Measurements from ENCODE around the gene LETM1.

DNA sequence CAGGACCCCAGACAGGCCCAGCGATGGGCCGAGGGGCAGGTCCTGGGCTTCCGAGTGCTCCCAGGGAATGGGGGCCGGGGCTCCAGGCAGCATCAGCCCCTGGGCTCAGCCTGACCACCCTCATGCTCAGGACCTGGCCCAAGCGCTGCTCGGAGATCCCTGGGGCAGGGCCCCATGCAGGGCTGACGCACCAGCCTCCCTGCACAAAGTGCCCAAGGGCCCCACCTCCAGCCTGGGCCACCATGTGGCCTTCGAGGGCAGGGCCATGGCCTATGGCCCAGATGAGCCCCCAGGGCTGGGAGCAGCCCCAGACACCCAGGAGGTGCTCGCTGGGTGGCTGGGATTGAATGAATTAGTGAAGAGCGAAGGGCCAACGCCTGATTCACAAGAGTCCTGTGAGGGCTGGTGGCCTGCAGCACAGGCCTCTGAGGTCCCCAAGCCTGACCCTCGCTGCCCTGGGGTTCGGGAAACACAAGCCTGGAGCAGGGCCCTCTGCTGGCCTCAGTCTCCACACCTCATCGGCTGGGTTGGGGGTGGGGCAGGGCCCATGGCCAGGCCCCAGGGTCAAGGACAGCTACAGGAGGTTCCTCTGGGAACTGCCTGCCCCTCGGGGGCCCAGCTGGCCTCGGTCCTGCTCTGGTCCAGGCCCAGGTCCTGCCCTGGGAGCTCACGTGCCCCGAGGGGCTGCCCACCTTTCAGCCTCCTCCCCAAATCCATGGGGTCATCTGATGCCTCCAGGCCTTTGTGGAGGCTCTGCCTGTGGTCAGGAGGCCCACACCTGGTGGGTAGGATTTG, 76.2 kb downstream of the LETM1 start:
- TF ChIP-seq, protein P1, sequence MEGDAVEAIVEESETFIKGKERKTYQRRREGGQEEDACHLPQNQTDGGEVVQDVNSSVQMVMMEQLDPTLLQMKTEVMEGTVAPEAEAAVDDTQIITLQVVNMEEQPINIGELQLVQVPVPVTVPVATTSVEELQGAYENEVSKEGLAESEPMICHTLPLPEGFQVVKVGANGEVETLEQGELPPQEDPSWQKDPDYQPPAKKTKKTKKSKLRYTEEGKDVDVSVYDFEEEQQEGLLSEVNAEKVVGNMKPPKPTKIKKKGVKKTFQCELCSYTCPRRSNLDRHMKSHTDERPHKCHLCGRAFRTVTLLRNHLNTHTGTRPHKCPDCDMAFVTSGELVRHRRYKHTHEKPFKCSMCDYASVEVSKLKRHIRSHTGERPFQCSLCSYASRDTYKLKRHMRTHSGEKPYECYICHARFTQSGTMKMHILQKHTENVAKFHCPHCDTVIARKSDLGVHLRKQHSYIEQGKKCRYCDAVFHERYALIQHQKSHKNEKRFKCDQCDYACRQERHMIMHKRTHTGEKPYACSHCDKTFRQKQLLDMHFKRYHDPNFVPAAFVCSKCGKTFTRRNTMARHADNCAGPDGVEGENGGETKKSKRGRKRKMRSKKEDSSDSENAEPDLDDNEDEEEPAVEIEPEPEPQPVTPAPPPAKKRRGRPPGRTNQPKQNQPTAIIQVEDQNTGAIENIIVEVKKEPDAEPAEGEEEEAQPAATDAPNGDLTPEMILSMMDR (IDR thresholded peaks at IDR 0.05) = no peak
- no peak for TF ChIP-seq POLR2A (IDR thresholded peaks at IDR 0.05)
